ENCODE data around the gene UVRAG. TPM values are rescaled to one million over a fixed set of nuclear protein-coding genes. Genes with fewer than 3 reads are reported as not detected.

The UVRAG gene
- total and polyA plus RNA-seq, 2 of the 13 experiments (the other 11 are each of a cell fraction or from before 2014, with no cell fraction given): 9.7 to 17.3 TPM

DNA sequence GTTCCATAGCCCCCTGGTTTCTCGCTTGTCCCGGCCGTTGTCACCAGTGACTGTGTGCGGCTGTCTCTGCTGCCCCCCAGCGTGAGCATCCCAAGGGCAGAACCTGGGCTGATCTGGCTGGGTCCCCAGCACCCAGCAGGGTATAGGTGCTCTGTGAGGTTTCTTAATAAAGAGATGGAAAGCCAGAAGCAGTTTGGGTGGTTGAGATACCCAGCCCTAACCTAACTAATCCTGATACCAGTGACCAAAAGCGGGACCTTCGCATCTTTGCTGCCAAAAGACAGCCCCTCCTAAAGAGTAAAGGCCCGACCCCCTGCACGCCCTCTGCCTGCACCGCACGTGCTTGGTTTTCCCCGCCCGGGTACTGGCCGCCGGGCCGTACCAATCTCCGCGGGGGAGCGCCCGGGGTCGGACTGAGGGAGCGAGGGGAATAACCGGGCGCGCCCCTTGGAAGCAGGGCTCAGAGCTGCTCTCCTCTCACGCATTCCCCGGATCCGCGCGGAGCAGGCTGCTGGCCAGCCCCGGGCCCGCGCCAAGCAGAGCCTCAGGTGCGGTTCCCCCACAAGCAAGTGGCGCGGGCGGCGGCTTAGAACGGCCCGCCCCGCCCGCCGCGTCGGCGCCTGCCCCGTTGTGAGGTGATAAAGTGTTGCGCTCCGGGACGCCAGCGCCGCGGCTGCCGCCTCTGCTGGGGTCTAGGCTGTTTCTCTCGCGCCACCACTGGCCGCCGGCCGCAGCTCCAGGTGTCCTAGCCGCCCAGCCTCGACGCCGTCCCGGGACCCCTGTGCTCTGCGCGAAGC, 46.7 kb upstream of the UVRAG start, which contains the start of gene DGAT2 (continued):
- TF ChIP-seq ZMAT5 (CRISPR knock-in tag; IDR thresholded peaks at IDR 0.05; ENCODE audit: borderline replicate concordance, low read depth) (no peak), TOE1 (CRISPR knock-in tag; IDR thresholded peaks at IDR 0.05) (no peak; the same call in 1 of the 2 replicates), ZNF382 (CRISPR knock-in tag; IDR thresholded peaks at IDR 0.05; ENCODE audit: borderline replicate concordance) (no peak), CREM (IDR thresholded peaks at IDR 0.05) (no peak), CREM (CRISPR knock-in tag; IDR thresholded peaks at IDR 0.05) (no peak), CEBPZ (IDR thresholded peaks at IDR 0.05; ENCODE audit: low read length) (no peak), ZNF225 (CRISPR knock-in tag; IDR thresholded peaks at IDR 0.05) (no peak), AGO2 (optimal IDR thresholded peaks at IDR 0.05; ENCODE audit: low read depth, low read length) (no peak), TCF7L2 (IDR thresholded peaks at IDR 0.05; ENCODE audit: low read depth, low read length) (no peak), POLR2G (IDR thresholded peaks at IDR 0.05; ENCODE audit: low read depth, low read length) (peak; percentile 79), ZNF451 (CRISPR knock-in tag; IDR thresholded peaks at IDR 0.05) (no peak), GTF2F1 (IDR thresholded peaks at IDR 0.05; ENCODE audit: low read length) (no peak)
- TF ChIP-seq, protein P1, sequence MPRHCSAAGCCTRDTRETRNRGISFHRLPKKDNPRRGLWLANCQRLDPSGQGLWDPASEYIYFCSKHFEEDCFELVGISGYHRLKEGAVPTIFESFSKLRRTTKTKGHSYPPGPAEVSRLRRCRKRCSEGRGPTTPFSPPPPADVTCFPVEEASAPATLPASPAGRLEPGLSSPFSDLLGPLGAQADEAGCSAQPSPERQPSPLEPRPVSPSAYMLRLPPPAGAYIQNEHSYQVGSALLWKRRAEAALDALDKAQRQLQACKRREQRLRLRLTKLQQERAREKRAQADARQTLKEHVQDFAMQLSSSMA (CRISPR knock-in tag; IDR thresholded peaks at IDR 0.05): peak; percentile 82; the same call in 1 of the 2 replicates
- TF ChIP-seq, protein P2, sequence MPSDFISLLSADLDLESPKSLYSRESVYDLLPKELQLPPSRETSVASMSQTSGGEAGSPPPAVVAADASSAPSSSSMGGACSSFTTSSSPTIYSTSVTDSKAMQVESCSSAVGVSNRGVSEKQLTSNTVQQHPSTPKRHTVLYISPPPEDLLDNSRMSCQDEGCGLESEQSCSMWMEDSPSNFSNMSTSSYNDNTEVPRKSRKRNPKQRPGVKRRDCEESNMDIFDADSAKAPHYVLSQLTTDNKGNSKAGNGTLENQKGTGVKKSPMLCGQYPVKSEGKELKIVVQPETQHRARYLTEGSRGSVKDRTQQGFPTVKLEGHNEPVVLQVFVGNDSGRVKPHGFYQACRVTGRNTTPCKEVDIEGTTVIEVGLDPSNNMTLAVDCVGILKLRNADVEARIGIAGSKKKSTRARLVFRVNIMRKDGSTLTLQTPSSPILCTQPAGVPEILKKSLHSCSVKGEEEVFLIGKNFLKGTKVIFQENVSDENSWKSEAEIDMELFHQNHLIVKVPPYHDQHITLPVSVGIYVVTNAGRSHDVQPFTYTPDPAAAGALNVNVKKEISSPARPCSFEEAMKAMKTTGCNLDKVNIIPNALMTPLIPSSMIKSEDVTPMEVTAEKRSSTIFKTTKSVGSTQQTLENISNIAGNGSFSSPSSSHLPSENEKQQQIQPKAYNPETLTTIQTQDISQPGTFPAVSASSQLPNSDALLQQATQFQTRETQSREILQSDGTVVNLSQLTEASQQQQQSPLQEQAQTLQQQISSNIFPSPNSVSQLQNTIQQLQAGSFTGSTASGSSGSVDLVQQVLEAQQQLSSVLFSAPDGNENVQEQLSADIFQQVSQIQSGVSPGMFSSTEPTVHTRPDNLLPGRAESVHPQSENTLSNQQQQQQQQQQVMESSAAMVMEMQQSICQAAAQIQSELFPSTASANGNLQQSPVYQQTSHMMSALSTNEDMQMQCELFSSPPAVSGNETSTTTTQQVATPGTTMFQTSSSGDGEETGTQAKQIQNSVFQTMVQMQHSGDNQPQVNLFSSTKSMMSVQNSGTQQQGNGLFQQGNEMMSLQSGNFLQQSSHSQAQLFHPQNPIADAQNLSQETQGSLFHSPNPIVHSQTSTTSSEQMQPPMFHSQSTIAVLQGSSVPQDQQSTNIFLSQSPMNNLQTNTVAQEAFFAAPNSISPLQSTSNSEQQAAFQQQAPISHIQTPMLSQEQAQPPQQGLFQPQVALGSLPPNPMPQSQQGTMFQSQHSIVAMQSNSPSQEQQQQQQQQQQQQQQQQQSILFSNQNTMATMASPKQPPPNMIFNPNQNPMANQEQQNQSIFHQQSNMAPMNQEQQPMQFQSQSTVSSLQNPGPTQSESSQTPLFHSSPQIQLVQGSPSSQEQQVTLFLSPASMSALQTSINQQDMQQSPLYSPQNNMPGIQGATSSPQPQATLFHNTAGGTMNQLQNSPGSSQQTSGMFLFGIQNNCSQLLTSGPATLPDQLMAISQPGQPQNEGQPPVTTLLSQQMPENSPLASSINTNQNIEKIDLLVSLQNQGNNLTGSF (CRISPR knock-in tag; IDR thresholded peaks at IDR 0.05): peak; percentile 92
- TF ChIP-seq, protein P3, sequence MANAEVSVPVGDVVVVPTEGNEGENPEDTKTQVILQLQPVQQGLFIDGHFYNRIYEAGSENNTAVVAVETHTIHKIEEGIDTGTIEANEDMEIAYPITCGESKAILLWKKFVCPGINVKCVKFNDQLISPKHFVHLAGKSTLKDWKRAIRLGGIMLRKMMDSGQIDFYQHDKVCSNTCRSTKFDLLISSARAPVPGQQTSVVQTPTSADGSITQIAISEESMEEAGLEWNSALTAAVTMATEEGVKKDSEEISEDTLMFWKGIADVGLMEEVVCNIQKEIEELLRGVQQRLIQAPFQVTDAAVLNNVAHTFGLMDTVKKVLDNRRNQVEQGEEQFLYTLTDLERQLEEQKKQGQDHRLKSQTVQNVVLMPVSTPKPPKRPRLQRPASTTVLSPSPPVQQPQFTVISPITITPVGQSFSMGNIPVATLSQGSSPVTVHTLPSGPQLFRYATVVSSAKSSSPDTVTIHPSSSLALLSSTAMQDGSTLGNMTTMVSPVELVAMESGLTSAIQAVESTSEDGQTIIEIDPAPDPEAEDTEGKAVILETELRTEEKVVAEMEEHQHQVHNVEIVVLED (CRISPR knock-in tag; IDR thresholded peaks at IDR 0.05; ENCODE audit: borderline replicate concordance): peak; percentile 76
- TF ChIP-seq, protein P4, sequence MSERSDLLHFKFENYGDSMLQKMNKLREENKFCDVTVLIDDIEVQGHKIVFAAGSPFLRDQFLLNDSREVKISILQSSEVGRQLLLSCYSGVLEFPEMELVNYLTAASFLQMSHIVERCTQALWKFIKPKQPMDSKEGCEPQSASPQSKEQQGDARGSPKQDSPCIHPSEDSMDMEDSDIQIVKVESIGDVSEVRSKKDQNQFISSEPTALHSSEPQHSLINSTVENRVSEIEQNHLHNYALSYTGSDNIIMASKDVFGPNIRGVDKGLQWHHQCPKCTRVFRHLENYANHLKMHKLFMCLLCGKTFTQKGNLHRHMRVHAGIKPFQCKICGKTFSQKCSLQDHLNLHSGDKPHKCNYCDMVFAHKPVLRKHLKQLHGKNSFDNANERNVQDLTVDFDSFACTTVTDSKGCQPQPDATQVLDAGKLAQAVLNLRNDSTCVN (CRISPR knock-in tag; IDR thresholded peaks at IDR 0.05; ENCODE audit: borderline replicate concordance): 0 out of 2 replicates have a peak, but pooled peaks have one; percentile 68

Data from HepG2 (cell line).